CD4-positive, alpha-beta T cell (primary cell): ENCODE measurements around the gene ASB4. TPM values are rescaled to one million over a fixed set of nuclear protein-coding genes. Genes with fewer than 3 reads are reported as not detected.
A peak's percentile ranks its signal among the peaks of the same experiment; 100 is the strongest.

Experiments used
- ATAC-seq: fragments of 200-7000 bp; cut with Tn5 transposase; one replicate; pipeline ENCODE4 v1.10.0; 2022; ENCODE audit warnings: mild to moderate bottlenecking; ENCODE audit not compliant: poor library complexity
- CTCF ChIA-PET: fragments of 350-600 bp; sonication (Branson Sonifier 250); formaldehyde crosslinking; loops from one replicate; lab custom pipeline; 2021; ENCODE audit warnings: antibody characterized with exemption, inconsistent platforms; lab: Charles Lee
- POLR2A ChIA-PET: fragments of 350-600 bp; sonication (Branson Sonifier 250); formaldehyde crosslinking; loops from one replicate; lab custom pipeline; 2021; ENCODE audit warnings: antibody characterized with exemption, inconsistent platforms; lab: Charles Lee
- DNase-seq, 14 experiments: peaks; one replicate each; pipeline ENCODE4 v3.0.0-alpha.2; 2013 to 2020; ENCODE audit warnings: mixed read lengths in 2 of 14
- H3K27ac ChIP-seq, 2 donors: one replicate each; pipeline versions ENCODE4 v1.5.1 to v1.7.0; 2013; ENCODE audit warnings: low read length in 2 of 2, low read depth in 1 of 2, mild to moderate bottlenecking in 1 of 2
- H3K27me3 ChIP-seq, 2 experiments: 1 replicate in 1 of 2; 2 replicates in 1 of 2; pipeline versions ENCODE4 v1.6.1 to v1.7.0; 2013; ENCODE audit warnings: low read length in 2 of 2, control low read depth in 1 of 2, mild to moderate bottlenecking in 1 of 2, moderate library complexity in 1 of 2; ENCODE audit not compliant: insufficient read depth in 2 of 2, control insufficient read depth in 1 of 2
- H3K36me3 ChIP-seq: one replicate; pipeline ENCODE4 v1.6.1; 2013; ENCODE audit warnings: low read length, control low read depth; ENCODE audit not compliant: insufficient read depth
- H3K4me1 ChIP-seq: one replicate; pipeline ENCODE4 v1.6.1; 2013; ENCODE audit warnings: low read length, control low read depth; ENCODE audit not compliant: insufficient read depth
- H3K4me3 ChIP-seq: one replicate; pipeline ENCODE4 v1.5.1; 2013; ENCODE audit warnings: mild to moderate bottlenecking, low read length, moderate library complexity
- H3K9me3 ChIP-seq, 2 experiments: 1 replicate in 1 of 2; 2 replicates in 1 of 2; pipeline versions ENCODE4 v1.6.1 to v1.7.0; 2013; ENCODE audit warnings: low read length in 2 of 2, mild to moderate bottlenecking in 2 of 2, control low read depth in 1 of 2, moderate library complexity in 1 of 2; ENCODE audit not compliant: control insufficient read depth in 1 of 2, insufficient read depth in 1 of 2
- H3K27ac Mint-ChIP-seq: one replicate; pipeline ENCODE4 v1.8.0; 2020; ENCODE audit warnings: mixed read lengths
- H3K27me3 Mint-ChIP-seq: one replicate; pipeline ENCODE4 v1.8.0; 2021; ENCODE audit warnings: mixed read lengths
- H3K36me3 Mint-ChIP-seq: one replicate; pipeline ENCODE4 v1.8.0; 2021; ENCODE audit warnings: low read depth, mixed read lengths
- H3K4me1 Mint-ChIP-seq: one replicate; pipeline ENCODE4 v1.8.0; 2021; ENCODE audit warnings: low read depth, mixed read lengths
- H3K4me3 Mint-ChIP-seq: one replicate; pipeline ENCODE4 v1.8.0; 2020; ENCODE audit warnings: mild to moderate bottlenecking, mixed read lengths
- H3K9me3 Mint-ChIP-seq: one replicate; pipeline ENCODE4 v1.8.0; 2020; ENCODE audit warnings: mixed read lengths
- intact Hi-C, 2 experiments: fragments of 100-400 bp; cut with DNase I in 1 of 2; cut with micrococcal nuclease in 1 of 2; formaldehyde crosslinking; loops; one replicate each; pipeline versions ENCODE4 v1.15.1 to v1.9.0; 2023 to 2025; cut with DNase I, micrococcal nuclease
- total RNA-seq, 174 experiments: library from RNA in 2 of 174; stranded (reverse) in 2 of 174; gene quantifications; one replicate each; pipeline ENCODE4 v1.2.3 and lab custom pipeline; 2021 to 2026
- TF ChIP-seq, protein P1 (sequence below): fragments of 200-600 bp; IDR thresholded peaks from one replicate; pipeline ENCODE4 v1.8.0; 2022; ENCODE audit warnings: antibody characterized with exemption, mild to moderate bottlenecking

ASB4 gene
- total RNA-seq, 2 experiments from 2014 or later, result not detected

DNA sequence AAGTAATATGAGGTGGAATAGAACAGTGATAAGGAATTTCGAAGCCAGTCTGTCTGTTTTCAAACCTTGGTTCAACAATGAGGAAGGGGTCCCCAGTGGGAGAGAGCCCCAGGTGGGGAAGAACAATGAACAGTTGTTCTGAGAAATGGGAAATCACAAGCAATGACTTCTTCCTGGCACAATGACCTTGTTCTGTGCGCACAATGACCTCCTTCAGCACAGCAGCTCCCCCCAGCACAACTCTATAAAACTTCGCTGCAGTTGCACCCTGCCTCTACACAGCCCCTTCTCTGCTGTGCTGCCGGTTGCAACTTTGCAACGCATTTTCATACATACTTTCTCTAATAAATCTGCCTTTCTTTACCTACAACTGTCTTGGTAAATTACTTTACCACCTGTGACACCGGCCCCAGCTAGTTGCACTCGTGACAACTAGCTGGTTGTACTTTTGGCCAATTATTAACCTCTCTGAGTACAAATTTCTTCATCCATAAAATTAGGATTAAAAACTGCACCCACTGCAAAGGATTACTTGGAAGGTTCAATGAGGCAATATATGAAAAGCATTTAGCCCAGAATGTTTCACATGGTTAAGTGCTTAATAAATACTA, 40.5 kb downstream of the ASB4 start:
- Mint-ChIP-seq H3K27ac (no peak overlapping the region), H3K27me3 (peaks cover 12% of the 10 kb centered on the region), H3K4me3 (no peak overlapping the region), H3K36me3 (no peaks in the 10 kb centered on the region), H3K4me1 (no peaks in the 10 kb centered on the region), H3K9me3 (no peaks in the 10 kb centered on the region)
- Histone ChIP-seq H3K36me3 (no peaks in the 10 kb centered on the region), H3K4me3 (no peak overlapping the region), H3K27me3 (peaks cover 0 to 3% of the 10 kb centered on the region in 2 experiments), H3K27ac (no peak overlapping the region), H3K9me3 (peaks cover 0 to 5% of the 10 kb centered on the region in 2 experiments), H3K4me1 (no peaks in the 10 kb centered on the region)
- CTCF ChIA-PET, result interaction anchor here (0.6 kb wide), 1 partner anchor 541 kb away, joined by 3 read pairs; no protein-coding TSS in a partner anchor
- POLR2A ChIA-PET, result no interaction called here
- ATAC-seq, result no peak
- DNase-seq, result no peak
- TF ChIP-seq, protein P1, sequence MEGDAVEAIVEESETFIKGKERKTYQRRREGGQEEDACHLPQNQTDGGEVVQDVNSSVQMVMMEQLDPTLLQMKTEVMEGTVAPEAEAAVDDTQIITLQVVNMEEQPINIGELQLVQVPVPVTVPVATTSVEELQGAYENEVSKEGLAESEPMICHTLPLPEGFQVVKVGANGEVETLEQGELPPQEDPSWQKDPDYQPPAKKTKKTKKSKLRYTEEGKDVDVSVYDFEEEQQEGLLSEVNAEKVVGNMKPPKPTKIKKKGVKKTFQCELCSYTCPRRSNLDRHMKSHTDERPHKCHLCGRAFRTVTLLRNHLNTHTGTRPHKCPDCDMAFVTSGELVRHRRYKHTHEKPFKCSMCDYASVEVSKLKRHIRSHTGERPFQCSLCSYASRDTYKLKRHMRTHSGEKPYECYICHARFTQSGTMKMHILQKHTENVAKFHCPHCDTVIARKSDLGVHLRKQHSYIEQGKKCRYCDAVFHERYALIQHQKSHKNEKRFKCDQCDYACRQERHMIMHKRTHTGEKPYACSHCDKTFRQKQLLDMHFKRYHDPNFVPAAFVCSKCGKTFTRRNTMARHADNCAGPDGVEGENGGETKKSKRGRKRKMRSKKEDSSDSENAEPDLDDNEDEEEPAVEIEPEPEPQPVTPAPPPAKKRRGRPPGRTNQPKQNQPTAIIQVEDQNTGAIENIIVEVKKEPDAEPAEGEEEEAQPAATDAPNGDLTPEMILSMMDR, result no peak
- intact Hi-C loops, result no loop called here

DNA sequence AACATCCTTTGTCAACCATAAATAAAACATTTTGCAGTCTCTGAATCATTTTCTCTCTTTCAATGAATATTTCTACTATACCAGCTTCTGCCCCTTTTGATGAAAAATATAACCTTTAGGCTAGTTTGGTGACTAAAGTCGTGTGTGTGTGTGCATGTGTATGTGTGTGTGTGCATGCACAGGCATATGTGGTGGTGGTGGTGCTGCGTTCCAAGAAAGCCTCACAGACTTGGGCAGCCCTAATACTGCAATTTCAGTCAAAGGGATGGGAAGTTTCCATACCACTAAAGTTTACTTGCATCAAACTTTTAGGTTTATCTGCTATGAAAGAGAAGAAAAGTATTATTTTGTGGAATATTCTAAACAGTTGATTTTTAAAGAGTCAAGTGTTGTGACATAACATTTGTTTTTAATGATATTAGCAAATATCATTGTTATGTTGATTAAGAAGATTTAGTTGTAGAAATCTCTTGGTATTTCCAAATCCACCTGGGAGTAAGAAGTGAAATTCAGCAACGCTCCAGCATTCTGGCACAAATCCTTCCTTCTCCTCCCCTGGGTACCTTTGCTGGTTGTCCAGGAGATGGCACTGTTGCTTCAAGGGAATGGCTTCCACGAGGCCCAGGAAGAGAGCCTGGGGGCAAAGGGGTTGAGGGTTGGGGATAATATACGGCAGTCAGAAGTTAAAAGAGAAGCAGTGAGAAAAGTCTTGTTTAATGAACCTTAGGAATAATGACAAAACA, 41.5 kb downstream of the ASB4 start:
- H3K36me3 Mint-ChIP-seq, result no peaks in the 10 kb centered on the region
- ChIA-PET POLR2A (no interaction called here), CTCF (no interaction called here)
- H3K9me3 Mint-ChIP-seq, result no peaks in the 10 kb centered on the region
- DNase-seq (peak in 2 of 14 experiments; percentile 21 to 28), ATAC-seq (no peak)
- intact Hi-C loops, result no loop called here
- Histone ChIP-seq H3K27ac (no peak overlapping the region), H3K27me3 (peaks cover 0 to 3% of the 10 kb centered on the region in 2 experiments), H3K4me3 (no peak overlapping the region), H3K36me3 (no peaks in the 10 kb centered on the region), H3K9me3 (peaks cover 0 to 5% of the 10 kb centered on the region in 2 experiments), H3K4me1 (no peaks in the 10 kb centered on the region)
- H3K27me3 Mint-ChIP-seq, result peaks cover 12% of the 10 kb centered on the region
- H3K4me3 Mint-ChIP-seq, result no peak overlapping the region
- TF ChIP-seq, protein P1, result no peak
- H3K4me1 Mint-ChIP-seq, result no peaks in the 10 kb centered on the region
- H3K27ac Mint-ChIP-seq, result no peak overlapping the region

DNA sequence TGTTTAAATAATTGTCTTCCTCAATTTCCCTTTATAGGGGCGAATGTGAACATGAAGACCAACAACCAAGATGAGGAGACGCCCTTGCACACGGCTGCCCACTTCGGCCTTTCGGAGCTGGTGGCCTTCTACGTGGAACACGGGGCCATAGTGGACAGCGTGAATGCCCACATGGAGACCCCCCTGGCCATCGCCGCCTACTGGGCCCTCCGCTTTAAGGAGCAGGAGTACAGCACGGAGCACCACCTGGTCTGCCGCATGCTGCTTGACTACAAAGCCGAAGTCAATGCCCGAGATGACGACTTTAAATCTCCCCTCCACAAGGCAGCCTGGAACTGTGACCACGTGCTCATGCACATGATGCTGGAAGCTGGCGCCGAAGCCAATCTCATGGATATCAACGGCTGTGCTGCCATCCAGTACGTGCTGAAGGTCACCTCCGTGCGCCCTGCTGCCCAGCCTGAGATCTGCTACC, 42.1 kb downstream of the ASB4 start:
- POLR2A ChIA-PET, result no interaction called here
- Histone ChIP-seq H3K4me3 (no peak overlapping the region), H3K27ac (no peak overlapping the region), H3K36me3 (no peaks in the 10 kb centered on the region), H3K4me1 (no peaks in the 10 kb centered on the region), H3K27me3 (no peaks in the 10 kb centered on the region), H3K9me3 (peaks cover 0 to 5% of the 10 kb centered on the region in 2 experiments)
- no peaks in the 10 kb centered on the region for H3K36me3 Mint-ChIP-seq
- DNase-seq (no peak), ATAC-seq (no peak)
- H3K9me3 Mint-ChIP-seq, result no peaks in the 10 kb centered on the region
- intact Hi-C loops, result no loop called here
- CTCF ChIA-PET, result interaction anchor here (1.4 kb wide), 1 partner anchor 17 kb away, joined by 4 read pairs; no protein-coding TSS in a partner anchor
- H3K27me3 Mint-ChIP-seq, result peaks cover 12% of the 10 kb centered on the region
- TF ChIP-seq, protein P1, result no peak
- H3K4me1 Mint-ChIP-seq, result no peaks in the 10 kb centered on the region
- H3K4me3 Mint-ChIP-seq, result no peak overlapping the region
- H3K27ac Mint-ChIP-seq, result no peak overlapping the region
